NCI-H1694 (cell line): ENCODE results near the gene ANOS1.

ENCODE experiments used
- DNase-seq: peaks from one replicate; lab custom pipeline; 2025; lab: John Stamatoyannopoulos, UW

The ANOS1 gene

GRCh38 chrX:8714164-8714563 lies 17.8 kb downstream of the ANOS1 start:
- DNase-seq = no peak

GRCh38 chrX:8711401-8711800 lies 20.5 kb downstream of the ANOS1 start:
- no peak for DNase-seq

GRCh38 chrX:8704184-8704583 lies 27.8 kb downstream of the ANOS1 start:
- DNase-seq = no peak

- no peak for DNase-seq
These were observed 39.1 kb downstream of the ANOS1 start for GRCh38 chrX:8692871-8693270.

- DNase-seq = no peak
These were observed 42.5 kb downstream of the ANOS1 start for GRCh38 chrX:8689473-8689872.

- no peak for DNase-seq
These were observed 43.2 kb downstream of the ANOS1 start for GRCh38 chrX:8688776-8689175.

GRCh38 chrX:8684201-8684965 lies 47.6 kb downstream of the ANOS1 start:
- DNase-seq = no peak

- DNase-seq = no peak
These were observed 48.2 kb downstream of the ANOS1 start for GRCh38 chrX:8683687-8684086.

- DNase-seq = no peak
These were observed 52.4 kb downstream of the ANOS1 start for GRCh38 chrX:8679550-8679949.

- DNase-seq = no peak
These were observed 56.8 kb downstream of the ANOS1 start for GRCh38 chrX:8675006-8675630.

- no peak for DNase-seq
These were observed 58.7 kb downstream of the ANOS1 start for GRCh38 chrX:8673201-8673600.

GRCh38 chrX:8672176-8672575 lies 59.8 kb downstream of the ANOS1 start:
- DNase-seq = no peak

GRCh38 chrX:8668813-8669212 lies 63.1 kb downstream of the ANOS1 start:
- no peak for DNase-seq

GRCh38 chrX:8663325-8663724 lies 68.6 kb downstream of the ANOS1 start:
- no peak for DNase-seq

- DNase-seq = no peak
These were observed 74.1 kb downstream of the ANOS1 start for GRCh38 chrX:8657883-8658282.

GRCh38 chrX:8653956-8654355 lies 78.0 kb downstream of the ANOS1 start:
- DNase-seq = no peak

GRCh38 chrX:8649969-8650368 lies 82.0 kb downstream of the ANOS1 start:
- DNase-seq = no peak

- DNase-seq = no peak
These were observed 84.8 kb downstream of the ANOS1 start for GRCh38 chrX:8647176-8647575.

- DNase-seq = no peak
These were observed 91.9 kb downstream of the ANOS1 start for GRCh38 chrX:8639949-8640475.

- no peak for DNase-seq
These were observed 95.4 kb downstream of the ANOS1 start for GRCh38 chrX:8636497-8636896.

- no peak for DNase-seq
These were observed 96.1 kb downstream of the ANOS1 start for GRCh38 chrX:8635812-8636211.

- DNase-seq = no peak
These were observed 99.0 kb downstream of the ANOS1 start for GRCh38 chrX:8632924-8633323.

- DNase-seq = no peak
These were observed 102.1 kb downstream of the ANOS1 start for GRCh38 chrX:8629871-8630270.

- DNase-seq = no peak
These were observed 104.1 kb downstream of the ANOS1 start for GRCh38 chrX:8627796-8628195.
